CD4-positive, alpha-beta T cell treated with Interleukin-6 for 4 hours (primary cell): ENCODE measurements around the gene KCNQ1.

Experiments
- DNase-seq: peaks from one replicate; pipeline ENCODE4 v3.0.0-alpha.2; 2020; ENCODE audit warnings: mixed read lengths

The KCNQ1 gene

DNA sequence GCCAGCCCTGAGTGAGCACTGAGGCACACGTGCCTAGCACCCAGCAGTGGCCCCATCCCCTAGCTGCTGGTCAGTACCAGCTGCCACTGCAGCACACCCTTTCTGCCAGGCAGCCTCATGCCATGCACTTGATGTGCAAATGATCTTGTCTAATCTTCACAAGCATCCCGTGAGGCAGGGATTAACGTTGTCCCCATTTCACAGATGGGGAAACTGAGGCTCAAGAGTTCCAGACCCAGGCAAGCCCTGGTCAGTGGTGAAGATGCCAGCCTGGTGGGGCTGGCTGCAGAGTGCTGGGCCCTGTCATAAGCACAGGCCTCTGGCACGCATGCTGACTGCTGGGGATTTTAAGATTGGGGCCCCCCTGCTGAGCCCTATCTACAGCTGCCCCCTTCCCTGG lies 449.1 kb downstream of the KCNQ1 start:
- no peak for DNase-seq

DNA sequence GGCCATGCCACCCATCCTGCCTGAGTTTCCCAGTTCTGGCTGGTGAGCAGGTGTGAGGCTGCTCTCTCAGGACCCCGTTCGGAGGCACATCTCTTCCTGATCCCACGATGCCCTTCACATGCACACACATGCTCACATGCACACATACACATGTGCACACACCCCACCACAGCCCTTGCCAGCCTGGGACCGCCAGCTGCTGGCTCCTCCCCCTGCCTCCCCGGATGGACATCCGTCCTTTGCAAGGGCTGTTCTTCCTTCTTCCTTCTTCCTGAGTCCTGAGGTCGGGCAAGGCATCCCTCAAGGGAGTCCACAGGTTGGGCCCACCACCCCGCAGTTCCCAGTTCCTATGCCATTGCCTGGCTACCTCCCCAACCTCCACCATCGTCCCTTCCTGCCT lies 451.2 kb downstream of the KCNQ1 start:
- no peak for DNase-seq

DNA sequence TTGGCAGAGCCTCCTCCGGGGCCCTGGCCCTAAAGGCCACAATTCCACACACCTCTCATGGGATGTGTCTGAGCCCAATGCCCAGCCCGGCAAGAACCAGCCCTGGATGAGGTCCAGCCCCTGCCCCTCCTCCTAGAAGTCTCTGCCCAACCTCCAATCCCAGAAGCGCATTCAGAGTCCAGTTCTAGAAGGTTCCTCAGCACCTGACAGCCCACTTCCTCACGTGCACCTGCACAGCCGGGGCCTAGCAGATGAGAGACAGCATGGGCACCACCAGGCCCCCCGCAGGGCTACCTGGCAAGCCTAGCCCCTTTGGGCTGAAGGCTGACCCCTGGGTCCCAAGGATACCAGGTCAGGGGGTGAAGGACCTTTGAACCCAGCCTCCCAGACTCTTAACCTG lies 452.2 kb downstream of the KCNQ1 start:
- no peak for DNase-seq

DNA sequence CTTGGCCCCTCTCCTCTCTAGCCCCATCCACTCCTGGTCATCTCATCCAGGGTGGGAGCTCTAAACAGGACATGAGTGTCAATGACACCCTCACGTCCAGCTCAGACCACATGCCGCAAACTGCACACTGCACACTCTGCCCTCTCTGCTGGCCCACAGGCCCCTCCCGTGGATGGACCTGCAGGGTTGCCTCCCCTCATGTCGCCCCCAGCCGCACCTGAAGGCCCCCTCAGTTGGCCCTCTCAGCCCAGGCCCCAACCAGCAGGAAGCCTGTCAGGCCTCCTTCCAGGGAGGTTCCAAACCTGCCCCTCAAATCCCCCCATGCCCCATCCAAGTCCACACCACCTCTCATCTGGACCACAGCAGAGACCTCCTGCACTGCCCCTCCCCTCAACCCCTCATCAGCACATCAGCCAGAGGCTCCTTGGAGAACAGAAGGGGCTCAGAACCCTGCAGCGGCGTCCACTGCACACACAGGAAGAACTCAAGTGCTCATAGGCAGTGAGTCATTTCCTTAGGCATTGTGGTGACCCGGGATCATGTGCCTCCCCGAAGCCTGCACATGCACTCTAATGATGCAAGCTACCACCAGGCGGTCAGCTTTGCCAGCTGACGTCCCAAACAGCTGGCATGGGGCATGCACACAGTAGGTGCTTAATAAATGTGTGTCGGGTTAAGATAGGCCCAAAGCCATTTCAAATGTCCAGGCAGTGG lies 453.7 kb downstream of the KCNQ1 start:
- peak; percentile 74 for DNase-seq
